GM18861 (cell line): ENCODE measurements around the gene WDR4.
A peak's percentile ranks its signal among the peaks of the same experiment; 100 is the strongest.
"Not testable (repeated sequence)": the region's sequence is repeated elsewhere in the genome, so short reads cannot be mapped to it uniquely, and the experiment has no call there.

Experiments
- ATAC-seq: cut with Tn5 transposase; IDR thresholded peaks from one replicate; pipeline ENCODE4 v1.9.1; 2021; ENCODE audit not compliant: unreplicated experiment

Gene WDR4

GRCh38 chr21:42878993-42879787 is at the start of gene WDR4:
Gene WDR4 (minus strand): TSS chr21:42879539. CDS start chr21:42879495, 44 bp downstream.
- ATAC-seq: peak; percentile 78

GRCh38 chr21:42927474-42928200 is 48.3 kb upstream of the WDR4 start:
- not testable (repeated sequence) for ATAC-seq

- no peak for ATAC-seq
Measured at GRCh38 chr21:42925114-42925926, 46.0 kb upstream of the WDR4 start, which contains the start of gene ERVH48-1. Gene ERVH48-1 (minus strand): TSS chr21:42925630. CDS start chr21:42919006, 6,624 bp downstream.

GRCh38 chr21:42924433-42924751 is 45.1 kb upstream of the WDR4 start:
- ATAC-seq: no peak

- ATAC-seq: no peak
Measured at GRCh38 chr21:42923553-42924432, 44.5 kb upstream of the WDR4 start.

GRCh38 chr21:42922918-42923317 is 43.6 kb upstream of the WDR4 start:
- ATAC-seq: no peak

- ATAC-seq: no peak
Measured at GRCh38 chr21:42921927-42922326, 42.6 kb upstream of the WDR4 start.

- no peak for ATAC-seq
Measured at GRCh38 chr21:42918291-42918690, 39.0 kb upstream of the WDR4 start.

- ATAC-seq: no peak
Measured at GRCh38 chr21:42913476-42913875, 34.1 kb upstream of the WDR4 start.

GRCh38 chr21:42911920-42912319 is 32.6 kb upstream of the WDR4 start:
- not testable (repeated sequence) for ATAC-seq

- not testable (repeated sequence) for ATAC-seq
Measured at GRCh38 chr21:42908484-42908883, 29.1 kb upstream of the WDR4 start.

- no peak for ATAC-seq
Measured at GRCh38 chr21:42906233-42906632, 26.9 kb upstream of the WDR4 start.

- ATAC-seq: no peak
Measured at GRCh38 chr21:42905195-42905594, 25.9 kb upstream of the WDR4 start.

- no peak for ATAC-seq
Measured at GRCh38 chr21:42903817-42904216, 24.5 kb upstream of the WDR4 start.

- ATAC-seq: no peak
Measured at GRCh38 chr21:42900446-42900845, 21.1 kb upstream of the WDR4 start.

GRCh38 chr21:42892931-42893755 is 13.8 kb upstream of the WDR4 start, which contains the start of gene NDUFV3:
Gene NDUFV3 (plus strand): TSS chr21:42893309. CDS start chr21:42893334, 25 bp downstream.
- peak; percentile 87 for ATAC-seq

GRCh38 chr21:42892582-42892930 is 13.2 kb upstream of the WDR4 start:
- no peak for ATAC-seq

GRCh38 chr21:42887326-42887725 is 8.0 kb upstream of the WDR4 start:
- ATAC-seq: no peak

- no peak for ATAC-seq
Measured at GRCh38 chr21:42883921-42884320, 4.6 kb upstream of the WDR4 start.

- ATAC-seq: no peak
Measured at GRCh38 chr21:42880352-42880751, 1.0 kb upstream of the WDR4 start.
